8988T (cell line): Measurements from ENCODE around the gene VWF.

Experiments
- DNase-seq: peaks from one replicate; pipeline ENCODE4 v3.0.0; 2011

Gene VWF

DNA sequence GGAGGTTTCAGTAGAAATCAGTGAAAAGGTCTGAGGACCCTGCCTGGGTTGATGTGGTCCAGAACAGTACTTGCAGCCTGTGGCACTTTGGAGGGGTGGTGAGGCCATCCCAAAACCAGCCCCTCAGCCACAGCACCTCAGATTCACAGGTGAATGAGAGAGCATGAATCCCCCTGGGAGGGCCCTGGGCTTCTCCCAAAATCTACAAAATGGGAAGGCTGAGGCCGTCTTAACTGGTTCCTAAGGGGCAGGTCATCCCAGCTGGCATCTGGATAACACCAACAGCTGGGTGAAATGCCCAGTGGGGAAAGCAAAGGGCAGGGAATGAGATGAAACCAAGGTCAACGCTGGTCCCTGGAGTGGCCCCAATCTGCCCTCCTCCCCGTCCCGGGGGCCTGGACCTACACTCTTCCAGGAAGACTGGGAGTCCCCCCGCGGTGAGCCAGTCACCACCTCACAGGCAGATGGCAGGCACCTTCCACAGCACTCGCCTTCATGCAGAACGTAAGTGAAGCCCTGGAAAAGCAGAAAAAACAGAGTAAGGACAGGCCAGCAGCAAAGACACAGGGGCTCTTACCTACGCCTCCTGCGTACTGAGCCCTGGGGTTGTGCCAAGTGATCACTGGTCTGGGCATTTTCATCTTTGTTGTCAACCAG lies 153.1 kb downstream of the VWF start:
- DNase-seq, result no peak

DNA sequence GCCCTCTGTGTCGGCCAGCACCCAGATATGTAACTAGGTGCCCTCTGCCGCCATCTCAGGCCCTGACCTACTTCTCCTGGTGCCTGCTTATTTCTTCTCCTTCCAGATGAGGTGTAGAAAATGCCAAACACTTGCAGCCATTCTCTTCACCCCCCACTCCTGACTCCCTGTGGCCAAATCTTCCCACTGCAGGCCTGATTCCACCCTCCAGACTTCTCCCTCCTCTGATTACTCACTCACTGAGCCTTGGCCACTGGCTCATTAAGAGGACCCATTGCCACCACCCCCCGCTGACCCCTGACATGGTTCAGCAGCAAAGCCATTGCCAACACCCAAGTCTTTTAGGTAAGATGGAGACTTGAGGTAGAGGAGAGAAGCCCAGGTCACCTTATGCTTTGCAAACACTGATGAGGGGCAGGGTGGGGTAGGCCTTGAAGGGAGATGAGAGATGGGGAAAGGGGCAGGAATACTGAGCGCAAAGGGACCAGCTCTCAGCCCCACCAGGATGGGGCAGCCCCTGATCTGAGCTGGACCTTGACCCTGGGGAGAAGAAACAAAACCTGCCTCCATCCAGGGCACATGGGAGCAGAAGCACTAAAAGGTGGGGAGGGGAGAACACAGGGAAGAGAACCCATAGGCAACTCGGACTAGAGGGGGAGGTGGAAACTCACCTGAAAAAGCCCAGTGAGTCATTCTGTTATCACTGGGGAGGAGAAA lies 154.3 kb downstream of the VWF start:
- DNase-seq, result no peak

DNA sequence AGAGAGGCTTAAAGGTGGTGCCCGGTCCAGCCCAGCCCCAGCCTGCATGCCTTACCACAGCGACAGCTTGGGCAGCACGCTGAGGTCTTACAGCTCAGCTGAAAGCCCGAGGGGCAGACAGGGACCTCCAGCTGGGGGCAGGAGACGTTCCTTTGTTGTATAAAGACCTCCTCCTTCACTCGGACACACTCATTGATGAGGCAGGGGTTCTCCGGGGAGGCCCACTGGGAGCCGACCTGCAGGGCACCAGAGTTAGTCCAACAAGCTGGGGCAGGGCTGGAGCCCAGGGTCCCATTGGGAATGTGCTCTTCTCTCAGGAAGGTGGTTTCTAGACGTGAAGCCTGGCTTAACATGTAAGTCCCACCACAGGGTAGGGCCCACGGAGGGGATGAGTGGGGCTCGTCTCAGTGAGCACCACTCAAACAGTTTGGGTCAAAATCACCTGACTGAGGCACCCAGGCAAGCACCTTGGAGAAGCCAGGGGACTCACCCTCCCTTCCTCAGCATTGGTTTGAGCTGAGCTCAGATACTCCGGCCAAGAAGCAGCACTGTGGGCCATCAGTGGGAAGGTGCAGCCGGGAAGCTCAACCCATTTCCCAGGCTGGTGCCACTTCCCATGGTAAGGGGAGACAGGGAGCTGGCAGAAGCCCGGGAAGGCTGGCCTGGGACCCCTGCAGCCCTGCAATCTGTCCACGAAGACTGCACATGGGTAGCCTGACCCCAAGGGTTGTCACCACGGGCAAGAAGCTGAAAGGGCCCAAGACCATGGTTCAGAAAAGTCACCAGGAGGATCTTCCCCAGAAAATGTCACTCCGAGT lies 155.1 kb downstream of the VWF start:
- no peak for DNase-seq

DNA sequence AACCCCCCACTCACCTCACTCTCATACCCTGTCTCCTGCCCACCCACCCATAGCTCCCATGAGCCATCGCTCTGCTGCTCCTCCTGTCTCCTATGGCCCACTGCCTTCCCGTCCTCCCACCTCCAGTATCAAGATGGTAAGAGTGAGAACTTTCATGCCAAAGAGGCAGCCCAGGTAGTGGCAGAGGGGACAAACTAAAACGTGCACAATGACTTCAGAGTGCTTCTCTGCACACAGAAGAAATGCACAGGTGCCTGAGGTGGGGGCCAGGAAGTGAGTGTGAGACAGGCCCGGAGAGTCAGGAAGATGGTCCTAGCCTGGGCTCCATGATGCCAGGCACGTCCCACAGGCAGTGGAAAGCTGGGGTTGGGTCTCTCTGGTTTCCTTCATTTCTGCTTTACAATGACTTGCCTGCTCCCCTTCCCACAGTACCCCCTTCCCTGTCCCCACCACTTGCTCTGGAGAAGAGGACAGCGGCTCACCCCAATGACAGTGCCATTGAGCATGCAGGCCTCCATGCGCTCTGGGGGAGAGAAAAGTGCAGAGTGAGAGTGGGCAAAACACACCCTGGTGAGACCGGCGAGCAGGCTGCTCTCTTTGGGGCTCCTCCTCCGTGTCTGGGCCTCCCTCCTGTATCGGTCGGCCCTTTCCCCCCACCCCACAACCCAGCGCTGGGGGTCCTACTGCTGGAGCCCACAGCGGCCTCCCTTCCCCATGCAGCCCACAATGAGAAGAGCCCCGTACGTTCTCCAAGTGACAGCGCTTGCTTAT lies 156.6 kb downstream of the VWF start:
- DNase-seq, result no peak

DNA sequence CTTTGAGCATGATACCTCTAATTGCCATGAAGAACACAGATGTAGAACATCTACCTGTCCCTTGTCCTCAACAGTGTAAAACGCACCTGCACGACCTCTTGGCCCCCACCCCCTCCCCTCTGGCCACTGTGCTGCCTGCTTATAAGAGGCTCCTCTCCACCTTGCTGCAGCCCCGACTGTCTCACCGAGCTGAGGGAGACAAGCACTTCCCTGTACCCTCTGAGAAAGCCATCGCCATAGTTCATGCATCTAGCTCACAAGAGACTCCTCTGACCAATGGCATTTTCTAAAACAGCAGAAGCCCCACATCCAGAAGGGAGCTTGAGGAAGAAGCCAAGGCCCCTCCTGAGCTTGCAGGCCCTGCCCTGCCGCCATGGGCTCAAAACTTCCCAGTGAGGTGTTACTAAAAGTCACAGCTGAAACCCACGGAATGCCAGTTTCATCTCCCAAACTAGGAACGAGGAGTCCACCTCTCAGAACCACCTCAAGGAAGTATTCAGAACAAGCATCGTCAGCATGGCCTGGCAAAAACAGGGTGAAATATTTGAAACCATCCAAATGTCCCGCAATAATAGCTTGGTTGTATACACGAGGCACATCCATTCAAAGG lies 157.9 kb downstream of the VWF start:
- no peak for DNase-seq

DNA sequence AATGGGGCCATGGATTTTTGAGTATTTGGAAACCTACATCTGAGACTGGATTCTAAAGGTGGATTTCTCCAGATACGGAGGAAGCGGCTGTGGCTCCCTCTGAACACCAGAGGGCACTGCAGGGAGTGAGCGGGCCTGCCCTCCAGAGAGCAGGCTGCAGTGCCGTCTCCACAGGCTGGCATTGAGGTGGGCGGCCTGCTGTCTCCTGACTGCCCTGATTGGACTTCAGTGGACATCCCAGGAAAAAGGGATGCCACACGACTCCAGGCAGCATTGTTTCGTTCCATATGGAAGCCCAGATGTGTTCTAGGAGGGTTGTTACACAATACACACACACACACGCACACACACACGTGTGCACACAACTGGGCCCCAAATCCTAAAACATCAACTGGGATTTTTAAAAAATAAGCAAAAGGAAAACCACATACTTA lies 158.5 kb downstream of the VWF start:
- peak; percentile 28 for DNase-seq

DNA sequence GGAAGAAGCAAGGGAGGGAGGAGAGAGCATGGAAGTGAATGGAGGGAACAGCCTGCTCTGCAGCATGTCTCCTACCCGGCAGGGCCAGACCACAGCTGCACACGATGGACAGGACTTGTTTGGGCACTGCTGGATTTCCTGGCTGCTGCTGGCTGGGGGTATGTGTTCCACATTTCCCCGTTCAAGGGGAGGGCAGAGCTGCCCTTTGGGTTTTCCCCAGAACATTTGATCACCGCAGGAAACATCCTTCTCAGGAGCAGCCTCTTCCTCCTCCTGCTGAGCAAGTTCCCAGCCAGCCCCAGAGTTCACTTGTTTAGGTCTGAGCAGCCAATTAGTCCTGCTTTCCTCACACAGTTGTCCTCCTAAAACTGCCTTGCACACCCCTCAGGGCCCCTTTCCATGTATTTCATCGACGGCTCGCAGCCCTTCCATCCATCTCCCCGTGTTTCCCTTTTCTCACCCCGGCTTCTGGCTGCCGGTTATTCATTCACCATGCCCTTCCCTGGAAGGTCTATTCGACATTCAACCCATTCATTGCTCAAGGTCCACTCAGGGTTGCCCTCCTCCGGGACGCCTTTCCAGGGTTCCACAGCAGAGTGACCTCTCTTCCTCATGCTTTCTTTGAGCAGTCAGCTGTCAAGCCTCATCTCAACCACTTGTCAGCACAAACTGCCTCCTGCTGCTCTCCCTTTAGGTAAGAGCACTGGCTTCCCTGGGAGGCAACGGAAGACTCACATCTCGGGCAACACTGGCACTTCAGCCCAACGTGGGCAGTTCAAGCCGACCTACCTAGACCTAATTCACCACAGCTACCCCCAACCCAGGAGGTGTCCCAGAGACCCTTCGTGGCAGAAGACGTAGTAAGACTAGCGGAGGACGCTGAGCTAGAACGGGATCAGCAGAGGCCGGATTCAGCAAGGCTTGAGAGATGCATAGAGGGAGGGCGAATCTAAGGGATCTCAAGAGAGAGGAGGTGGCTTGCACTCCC lies 159.3 kb downstream of the VWF start:
- no peak for DNase-seq

DNA sequence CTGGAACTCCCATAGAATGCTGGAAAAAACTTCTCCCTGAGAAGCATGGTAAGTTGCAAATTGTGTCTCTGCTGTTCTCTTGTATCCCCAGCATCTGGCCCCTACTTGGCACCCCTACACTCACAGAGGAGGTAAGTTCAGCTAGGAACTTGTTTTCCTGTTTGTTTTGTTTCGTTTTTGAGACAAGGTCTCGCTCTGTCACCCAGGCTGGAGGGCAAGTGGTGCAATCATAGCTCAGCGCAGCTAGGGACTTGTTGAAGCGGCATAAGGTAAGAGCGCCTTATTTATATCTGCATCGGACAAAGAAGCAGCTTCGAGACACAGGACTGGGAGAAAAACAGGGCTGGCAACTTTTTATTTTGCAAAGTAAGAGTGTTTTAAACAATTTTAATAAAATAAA lies 161.0 kb downstream of the VWF start:
- DNase-seq, result no peak

DNA sequence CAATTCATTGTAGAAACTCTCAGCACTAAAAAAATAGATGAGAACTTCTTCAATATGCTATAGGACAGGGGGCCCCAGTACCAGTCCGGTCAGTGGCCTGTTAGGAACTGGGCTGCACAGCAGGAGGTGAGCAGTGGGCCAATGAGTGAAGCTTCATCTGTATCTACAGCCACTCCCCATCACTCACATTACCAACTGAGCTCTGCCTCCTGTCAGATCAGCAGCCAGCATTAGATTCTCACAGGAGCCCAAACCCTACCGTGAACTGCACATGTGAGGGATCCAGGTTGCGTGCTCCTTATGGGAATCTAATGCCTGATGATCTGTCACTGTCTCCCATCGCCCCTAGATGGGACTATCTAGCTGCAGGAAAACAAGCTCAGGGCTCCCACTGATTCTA lies 163.7 kb downstream of the VWF start:
- DNase-seq, result no peak

DNA sequence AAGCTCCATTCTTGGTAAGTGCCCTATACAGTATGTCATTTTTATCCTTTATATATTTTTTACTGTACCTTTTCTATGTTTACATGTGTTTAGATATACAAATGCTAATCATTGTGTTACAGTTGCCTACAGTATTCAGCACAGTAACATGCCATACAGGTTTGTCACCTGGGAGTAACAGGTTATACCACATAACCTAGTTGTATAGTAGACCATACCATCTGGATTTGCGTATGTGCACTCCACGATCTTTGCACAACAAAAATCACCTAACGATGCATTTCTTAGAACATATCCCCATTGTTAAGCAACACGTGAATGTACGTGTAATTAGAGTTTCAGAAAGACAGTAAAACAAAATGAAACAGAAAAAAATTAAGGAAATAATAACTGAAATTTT lies 167.5 kb downstream of the VWF start:
- DNase-seq, result no peak

DNA sequence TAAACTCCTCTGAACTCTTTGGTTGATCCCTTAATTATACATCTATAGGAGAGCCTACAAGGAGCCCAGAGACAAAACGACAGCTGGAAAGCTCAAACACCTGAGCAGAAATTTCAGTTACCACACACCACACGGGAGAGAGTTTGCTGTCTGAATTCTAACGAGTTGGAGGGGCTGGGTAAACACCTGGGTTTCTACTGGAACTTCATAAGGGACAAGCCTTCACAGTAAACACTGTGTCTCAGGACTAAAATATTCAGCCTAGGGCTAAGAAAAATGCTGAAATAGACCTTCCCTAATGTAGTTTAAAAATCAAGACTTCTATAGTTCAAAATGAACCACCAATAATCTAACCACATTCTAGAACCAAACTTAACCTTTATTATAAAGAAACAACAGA lies 169.8 kb downstream of the VWF start:
- no peak for DNase-seq

DNA sequence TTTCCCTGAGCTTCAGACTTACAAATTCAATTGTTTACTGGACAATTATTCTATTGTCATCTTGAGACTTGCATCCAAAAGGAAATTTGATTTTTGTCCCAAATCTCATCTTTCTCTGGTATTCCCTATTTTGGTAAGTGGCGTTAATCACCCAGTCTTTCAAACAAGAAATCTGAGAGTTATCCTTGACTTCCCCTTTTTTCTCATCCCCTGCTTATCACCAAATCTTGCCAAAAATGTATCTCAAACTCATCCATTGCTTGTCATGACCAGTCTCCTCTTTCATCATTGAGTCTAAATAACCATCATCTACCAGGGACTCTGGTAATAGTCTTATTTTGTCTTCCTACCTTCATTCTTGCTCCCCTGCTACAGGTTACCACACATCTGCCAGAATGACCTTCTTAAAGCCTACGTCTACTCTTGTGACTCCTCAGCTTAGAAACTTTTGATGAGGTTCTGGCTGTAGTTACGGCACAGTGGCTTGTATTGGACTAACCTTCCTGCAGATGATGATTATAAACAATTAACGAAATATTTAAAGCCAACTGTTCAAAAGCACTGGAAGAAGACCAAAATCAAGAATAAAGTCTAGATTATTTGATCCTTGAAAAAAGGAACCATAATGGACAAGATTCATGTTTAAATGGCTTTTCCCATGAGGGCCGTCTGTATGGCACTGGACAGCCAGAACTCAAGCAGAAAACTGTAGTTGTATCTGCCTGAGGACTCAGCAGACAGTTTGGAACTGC lies 170.5 kb downstream of the VWF start:
- no peak for DNase-seq

DNA sequence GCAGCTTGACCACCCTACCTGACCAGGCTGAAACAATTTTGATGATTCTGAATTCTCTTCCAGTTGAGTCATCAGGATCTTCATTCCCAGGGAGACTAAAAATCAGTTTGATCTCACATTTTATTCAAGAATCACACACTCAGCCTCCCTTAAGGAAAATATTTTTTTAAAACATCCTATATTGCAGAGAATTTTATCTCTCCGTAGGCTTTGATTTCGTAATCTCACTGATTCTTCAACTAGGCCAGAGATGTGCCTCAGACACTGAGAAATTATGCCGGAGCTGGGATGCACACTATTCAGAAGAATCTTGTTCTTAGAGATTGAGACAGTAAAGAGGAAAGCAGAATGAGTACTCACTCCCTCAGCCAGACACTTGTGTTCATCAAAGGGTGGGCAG lies 172.4 kb downstream of the VWF start:
- DNase-seq, result no peak

DNA sequence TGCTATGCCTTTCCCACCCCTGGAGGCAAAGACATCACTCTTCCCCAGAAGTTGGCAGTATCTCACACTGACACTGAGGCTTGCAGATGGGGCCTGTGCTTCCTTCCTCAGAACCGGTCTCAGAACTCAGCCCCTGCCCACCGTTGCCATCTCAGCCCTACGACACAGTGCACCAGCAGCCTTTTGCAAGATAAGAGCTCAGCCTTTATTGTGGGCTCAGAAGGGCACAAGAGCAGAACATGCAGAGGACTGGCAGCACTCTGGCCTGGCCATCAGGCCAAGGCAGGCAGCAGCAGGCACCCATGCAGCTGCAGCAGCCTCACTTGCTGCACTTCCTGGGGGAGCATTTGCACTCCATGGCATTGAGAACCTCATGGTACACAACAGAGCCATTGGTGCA lies 175.8 kb downstream of the VWF start:
- DNase-seq, result no peak

DNA sequence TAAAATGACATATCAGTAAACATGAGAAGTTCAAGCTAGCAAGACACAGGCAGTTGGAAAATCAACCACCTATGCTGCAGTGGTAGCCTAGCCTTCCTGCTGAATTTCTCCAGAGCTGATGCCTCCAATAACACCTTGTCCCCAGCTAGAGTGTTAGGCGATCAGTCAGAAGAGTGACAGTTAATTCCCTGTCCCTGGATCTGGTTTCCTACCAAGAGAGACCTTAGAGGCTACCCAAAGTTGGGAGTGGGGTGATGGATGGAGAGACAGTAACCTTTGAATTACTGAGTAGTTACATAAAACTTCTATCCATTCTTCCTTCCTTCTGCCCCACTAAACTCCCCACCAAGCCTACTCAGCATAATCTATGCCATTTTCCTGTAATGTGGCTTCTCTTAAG lies 177.5 kb downstream of the VWF start:
- no peak for DNase-seq

DNA sequence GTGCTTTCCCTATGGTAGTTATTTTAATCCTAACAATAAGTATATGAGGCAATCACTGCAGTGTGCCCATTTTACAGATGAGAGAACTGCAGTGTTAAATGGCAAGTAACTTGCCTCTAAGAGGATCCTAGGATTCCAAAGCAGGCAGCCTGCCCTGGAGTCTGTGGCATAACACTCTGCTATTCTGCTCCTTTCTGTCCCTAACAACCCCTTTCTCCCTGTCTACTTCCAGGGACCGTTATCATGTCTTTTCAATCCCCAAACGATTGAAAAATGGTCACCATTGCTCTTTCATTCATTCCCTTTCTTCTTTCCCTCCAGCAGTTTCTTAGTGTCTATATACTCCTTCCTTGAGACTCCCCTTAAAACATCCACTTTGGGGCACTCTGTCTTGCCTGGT lies 178.1 kb downstream of the VWF start:
- no peak for DNase-seq

DNA sequence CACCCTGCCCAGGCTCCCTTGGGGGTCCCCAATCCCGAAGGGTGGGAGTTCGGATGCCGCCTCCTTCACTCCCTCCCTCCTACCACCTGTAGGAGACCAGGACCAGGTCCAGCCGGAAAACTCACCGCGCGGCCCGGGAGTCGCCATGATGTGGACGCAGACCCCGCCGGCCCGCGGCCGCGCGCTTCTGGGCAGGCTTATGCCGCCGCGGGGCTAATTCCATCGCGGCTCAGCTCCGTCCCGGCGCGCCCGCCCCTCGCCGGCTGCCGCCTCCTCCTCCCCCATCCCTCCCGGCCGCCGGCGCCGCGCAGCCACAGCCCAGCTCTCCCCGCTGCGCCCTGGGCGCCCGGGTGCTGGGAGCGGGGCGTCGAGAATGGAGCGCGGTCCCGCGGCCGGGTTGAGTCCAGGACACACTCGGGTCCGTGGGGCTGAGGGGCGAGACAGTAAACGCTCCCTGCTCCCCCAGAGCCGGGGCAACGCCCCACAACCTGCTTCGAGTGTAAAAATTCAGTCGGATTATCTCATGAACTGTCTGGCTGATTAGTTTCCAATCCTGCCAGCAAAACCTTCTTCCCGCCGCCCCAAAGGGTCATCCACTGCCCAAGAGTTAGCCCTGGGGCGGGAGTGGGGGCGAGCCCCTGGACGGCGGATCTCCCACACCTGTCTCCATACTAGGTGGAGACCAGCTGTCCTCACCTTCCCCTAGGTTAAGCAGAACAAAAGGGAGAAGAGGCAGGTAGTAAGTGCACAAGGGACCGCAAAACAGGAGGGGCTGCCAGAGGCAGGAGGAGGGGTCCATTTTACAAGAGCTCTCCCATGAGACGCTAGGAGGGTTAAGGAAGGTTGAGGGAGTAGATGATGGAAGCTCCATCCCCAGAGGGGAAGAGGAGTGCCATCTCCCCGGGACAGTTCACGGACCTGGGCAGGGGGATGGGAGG lies 179.1 kb downstream of the VWF start, which contains the start of gene ANO2:
Gene ANO2 (minus strand): TSS at position 189 of the 938 bp plus-strand sequence. CDS start 42 bp downstream, at position 147.
- no peak for DNase-seq

DNA sequence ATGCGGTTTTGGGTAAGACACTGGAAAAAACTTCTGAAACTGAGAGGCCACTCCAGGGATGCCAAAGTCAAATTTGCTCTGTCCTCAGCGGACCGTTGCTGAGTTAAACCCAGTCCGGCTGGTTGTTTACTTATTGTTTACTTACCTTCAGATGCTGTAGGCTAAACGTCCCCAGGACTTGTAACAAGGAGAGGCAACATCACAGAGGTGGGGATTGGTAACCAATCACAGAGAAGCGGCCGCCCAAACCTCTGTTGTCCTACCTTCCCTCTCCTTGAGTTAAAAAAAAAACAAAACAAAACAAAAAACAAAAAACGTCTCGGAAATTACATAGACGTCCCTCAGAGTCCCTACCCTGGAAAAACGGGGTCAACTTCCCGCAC lies 179.8 kb downstream of the VWF start:
- no peak for DNase-seq

DNA sequence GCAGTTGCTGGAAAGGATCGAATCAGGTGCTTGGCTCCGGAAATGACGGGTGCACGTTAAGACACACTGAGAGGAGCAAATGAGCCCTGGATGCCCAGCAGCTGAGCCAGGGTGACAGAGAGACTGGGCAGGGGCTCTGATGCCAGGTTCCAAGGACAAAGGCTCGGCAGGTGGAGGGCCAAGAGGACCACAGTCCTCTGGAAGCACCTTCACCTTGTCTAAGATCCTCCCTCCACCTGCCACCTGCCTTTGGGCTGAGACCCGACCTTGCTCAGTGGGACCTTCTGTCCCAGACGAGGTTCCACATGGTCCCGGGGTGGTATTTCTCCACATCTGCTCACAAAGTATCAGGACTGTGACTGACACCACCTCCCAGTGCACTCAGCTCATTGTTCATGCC lies 180.4 kb downstream of the VWF start:
- DNase-seq, result no peak
